NCI-H524 (cell line): Measurements from ENCODE around the gene ARHGAP10.
A peak's percentile ranks its signal among the peaks of the same experiment; 100 is the strongest.
"Not testable (repeated sequence)": the region's sequence is repeated elsewhere in the genome, so short reads cannot be mapped to it uniquely, and the experiment has no call there.

Experiments used
- DNase-seq, 2 experiments: peaks; one replicate each; lab custom pipeline; 2025; lab: John Stamatoyannopoulos, UW

ARHGAP10 gene

DNA sequence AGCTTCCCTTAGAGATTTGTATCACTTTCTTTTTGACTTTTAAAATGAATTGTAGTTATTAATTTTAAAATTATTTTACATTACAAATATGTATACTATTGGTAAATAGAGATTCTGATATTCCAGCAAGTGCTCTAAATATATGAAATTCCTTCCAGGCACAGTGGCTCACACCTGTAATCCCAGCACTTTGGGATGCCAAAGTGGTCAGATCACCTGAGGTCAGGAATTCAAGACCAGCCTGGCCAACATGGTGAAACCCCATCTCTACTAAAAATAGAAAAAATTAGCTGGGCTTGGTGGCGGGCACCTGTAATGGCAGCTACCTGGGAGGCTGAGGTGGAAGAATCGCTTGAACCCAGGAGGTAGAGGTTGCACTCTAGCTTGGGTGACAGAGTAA lies 180.2 kb downstream of the ARHGAP10 start:
- DNase-seq = not testable (repeated sequence)

DNA sequence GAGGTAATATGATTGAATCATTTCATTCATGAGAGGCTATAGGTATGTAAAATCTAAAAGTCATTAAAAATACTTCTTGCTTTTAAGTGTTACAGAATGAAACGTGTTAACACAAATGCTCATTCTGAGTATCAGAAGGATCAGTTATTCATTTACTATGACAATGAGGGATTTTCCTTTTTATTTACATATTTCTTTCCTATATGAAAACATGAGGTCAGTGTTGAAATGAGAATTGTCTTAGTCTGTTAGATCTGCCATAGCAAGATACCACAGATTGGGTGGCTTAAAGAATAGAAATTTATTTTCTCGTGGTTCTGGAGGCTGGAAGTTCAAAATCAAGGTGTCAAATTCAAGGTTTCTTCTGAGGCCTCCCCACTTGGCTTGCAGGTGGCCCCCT lies 181.2 kb downstream of the ARHGAP10 start:
- no peak for DNase-seq

DNA sequence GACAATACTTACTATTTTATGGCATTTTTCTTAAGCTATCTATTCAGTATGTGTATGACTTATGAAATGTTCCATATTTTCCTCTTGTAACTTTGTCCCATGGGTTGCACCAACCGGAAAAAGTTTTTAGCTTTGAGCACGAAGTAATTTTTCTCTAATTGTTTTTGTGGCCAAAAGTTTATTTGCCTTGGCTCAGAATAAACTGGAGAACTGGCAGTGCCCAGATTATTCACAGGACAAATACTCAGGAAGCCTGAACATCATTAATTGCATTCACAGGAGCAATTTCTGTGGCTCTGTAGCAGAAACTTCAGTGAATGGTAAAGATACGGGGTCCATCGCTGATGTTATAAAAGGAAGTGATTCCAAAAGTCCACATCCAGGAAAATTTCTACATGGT lies 184.5 kb downstream of the ARHGAP10 start:
- no peak for DNase-seq

DNA sequence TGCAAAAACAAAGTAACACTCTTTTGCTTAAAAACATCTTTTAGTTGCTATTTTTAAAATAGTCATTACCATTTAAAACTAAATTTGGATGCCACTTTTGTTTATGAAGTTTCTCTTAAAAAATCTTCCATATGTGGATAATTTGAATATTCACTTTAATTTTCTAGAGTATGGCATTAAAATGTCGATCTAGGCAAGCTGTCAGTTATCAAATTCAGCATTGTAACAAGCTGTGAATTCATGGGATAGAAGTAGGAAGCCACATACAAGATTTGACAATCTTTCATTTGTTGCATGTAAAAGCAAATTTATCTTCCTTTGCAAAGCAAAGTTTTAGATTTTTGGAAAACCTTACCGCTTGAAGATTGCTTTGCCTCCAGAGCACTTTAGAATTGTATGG lies 191.5 kb downstream of the ARHGAP10 start:
- no peak for DNase-seq

DNA sequence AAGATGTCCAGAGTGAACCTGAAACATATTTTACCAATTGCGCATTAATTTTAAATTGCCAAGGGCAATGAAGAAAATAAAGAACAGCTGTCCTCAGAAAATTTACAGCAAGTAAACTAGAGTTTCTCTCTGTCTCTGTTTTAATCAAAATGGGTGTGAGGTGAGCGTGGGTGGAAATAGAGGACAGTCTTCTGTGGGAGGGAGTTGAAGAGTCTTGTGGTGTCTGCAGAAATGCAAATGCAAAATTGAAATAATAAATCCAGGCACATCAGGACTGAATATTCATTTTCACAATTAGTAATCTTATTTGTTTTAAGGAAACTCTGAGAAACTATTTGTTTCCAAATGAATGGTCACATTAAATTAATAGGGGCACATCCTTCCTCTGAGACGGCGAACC lies 192.0 kb downstream of the ARHGAP10 start:
- no peak for DNase-seq

DNA sequence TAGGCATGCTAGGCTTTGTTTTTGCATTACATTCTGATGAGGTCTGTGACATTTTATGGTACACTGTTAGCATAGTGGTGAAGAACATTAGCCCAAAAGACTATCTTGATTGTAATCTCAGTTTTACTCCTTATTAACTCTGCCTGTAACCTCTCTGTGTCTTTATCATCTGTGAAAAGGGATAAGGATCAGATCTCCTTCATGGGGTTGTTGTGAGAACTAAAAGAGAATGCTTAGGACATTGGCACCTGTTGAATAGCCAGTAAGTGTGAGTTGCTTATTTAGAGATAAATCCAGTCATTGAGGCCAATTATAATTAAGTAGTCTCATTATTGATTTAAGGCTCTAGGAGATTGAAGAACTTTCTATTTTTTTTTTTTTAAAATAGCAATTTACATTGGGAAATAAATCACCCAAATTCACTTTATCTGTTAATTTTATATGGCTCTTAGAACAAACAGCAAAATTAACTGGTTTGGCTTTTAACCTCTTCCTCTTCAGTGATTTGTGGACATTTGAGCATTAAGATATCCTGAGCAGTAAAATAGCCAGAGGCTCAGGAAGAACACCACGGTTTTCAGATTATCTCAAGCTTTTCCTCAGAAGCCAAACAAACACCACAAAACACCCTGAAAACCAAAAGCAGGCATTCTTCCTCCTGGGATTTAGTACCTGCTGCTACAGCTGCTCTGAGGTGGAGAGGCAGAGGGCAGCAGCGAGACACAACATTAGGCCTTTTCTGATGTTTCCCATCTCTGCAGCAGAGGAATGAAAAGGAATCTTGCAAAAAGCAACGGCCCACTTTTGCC lies 192.9 kb downstream of the ARHGAP10 start:
- DNase-seq = peak in 1 of 2 experiments; percentile 38

DNA sequence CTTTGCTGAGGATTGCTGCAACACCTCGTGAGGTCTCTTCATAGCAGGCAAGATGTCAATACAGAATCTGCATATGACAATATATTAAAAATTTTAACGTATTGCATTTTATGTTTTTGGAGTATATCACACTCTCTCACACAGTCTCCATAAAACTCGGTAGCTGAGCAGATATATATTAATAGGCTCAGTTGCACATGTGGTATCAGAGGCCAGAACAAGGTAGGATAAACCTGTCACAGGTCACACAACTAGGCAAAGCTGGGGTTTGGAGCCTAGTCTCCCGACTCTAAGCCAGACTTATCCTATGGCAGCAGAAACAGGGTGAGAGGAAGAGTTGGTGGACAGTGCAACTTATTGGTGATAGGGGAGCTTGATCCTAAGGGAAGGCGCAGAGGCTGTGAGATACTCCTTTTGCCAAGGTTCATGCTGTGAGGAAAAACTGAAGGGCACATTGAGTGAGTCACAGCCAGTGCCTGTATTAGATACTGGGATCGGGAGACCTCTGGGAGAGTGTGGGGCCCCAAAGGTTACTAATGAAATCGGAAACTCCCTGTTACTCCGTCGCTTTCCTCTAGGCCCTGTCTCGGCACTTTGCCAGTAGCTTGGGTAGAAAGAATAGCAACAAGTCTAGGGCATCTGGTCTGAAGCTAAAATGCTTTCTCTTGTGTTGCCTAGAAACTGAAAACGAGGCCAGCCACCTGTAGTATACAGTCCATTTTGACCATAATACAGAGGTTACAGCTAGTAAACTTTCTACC lies 195.7 kb downstream of the ARHGAP10 start:
- no peak for DNase-seq

DNA sequence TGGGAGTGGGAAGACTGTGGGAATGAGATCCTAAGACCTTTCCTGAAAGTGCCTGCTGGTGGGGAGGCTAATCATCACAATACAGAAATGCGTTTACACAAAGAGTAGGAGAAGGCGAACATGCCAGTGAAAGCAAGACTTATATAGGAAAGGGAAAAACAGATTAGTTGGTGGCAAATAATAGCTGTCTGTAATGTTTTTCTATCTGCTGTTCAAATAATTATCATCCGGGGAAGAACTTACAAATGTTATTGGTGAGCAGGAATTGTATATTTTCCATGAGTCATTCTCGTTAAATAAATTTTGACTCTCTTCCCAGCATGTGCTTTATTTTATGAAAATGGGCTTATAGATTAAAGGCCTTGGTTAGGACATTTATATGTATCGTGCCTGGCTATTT lies 196.5 kb downstream of the ARHGAP10 start:
- DNase-seq = no peak

DNA sequence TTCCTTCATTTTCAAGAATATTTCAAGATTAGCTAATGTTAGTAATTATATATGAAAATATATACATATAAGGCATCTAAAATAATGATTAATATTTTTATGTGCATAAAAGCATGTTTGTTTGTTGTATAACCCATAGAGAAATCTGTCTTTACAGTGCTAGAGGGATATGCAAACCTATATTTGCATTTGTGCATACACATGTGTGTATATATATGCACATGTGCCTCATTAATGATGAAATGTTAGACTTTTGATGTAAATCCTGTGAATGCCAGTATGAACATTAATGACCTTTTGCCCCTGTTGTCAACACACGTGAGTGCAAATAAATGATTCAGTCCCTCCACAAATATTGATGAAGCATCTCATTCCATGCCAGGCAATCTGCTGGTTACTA lies 197.9 kb downstream of the ARHGAP10 start:
- DNase-seq = no peak

DNA sequence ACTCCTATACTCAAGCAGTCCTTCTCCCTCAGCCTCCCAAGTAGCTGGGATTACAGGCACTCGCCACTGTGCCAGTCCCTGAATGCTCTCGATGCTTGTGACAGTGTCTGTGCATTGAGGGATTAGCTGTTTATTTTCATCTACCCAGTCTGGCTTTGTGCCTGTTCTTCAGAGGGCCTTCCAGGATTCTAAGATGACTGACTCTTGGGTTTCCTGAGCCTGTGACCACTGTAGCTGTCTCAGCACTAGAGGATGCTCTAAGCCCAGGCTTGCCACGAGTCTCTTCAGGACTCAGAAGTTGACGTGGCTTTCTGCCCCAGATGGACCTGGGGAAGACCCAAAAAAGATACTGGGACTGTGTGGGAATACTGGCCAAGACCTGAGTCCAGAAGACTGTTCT lies 201.4 kb downstream of the ARHGAP10 start:
- DNase-seq = no peak

DNA sequence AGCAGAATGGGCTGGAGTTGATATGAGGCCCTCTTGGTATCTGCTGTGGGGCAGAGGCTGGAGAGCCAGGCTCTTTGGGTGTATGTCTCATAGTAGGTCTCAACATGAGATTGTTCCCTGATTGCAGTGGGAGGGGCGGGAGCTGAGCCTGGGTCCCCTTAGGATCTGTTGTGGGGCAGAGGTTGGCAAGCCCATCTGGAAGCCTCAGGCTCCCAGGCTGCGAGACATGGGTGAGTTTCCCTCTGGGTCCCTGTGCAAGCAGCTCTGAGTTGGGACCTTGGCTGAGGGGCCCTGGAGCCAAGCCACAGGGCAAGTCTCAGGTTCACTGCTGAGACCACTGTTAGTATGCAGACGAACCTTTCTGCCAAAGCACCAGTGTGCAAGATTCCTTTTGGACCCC lies 201.9 kb downstream of the ARHGAP10 start:
- no peak for DNase-seq

DNA sequence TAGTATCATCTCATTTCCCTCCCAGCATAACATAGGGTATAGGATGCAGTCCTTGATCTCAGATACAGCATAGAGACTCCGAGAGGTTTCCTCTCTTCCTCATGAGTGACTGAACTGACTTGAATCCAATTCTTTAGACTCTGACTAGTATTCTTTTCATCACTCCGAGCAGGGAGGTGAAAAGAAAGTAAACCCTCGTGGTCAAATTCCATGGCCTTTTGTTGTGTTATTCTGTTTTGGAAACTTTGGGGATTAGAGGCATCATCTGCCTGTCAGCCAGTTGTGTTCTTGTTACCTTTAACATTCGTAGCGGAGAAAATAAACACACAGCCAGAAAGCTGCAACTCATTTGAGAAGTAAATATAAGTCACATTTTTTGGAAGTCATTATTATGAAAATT lies 206.6 kb downstream of the ARHGAP10 start:
- no peak for DNase-seq

DNA sequence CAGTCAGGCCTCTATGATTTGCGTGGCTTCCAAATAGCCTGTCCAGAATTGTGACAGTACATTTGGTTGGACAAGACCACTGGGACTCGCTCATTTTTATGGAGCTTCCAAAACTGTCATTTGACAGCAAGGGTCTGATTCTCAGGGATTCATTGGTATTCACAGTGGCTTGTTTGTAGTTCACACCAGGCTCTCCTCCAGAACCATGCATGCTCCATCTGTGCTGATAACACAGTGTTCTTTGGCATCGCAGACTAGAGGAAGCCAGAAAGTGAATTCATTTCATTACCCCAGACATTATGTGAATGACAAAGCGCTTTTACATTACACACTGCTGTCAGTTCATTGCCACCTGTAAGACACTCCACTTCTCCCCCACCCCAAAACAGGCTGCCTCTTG lies 208.3 kb downstream of the ARHGAP10 start:
- no peak for DNase-seq

DNA sequence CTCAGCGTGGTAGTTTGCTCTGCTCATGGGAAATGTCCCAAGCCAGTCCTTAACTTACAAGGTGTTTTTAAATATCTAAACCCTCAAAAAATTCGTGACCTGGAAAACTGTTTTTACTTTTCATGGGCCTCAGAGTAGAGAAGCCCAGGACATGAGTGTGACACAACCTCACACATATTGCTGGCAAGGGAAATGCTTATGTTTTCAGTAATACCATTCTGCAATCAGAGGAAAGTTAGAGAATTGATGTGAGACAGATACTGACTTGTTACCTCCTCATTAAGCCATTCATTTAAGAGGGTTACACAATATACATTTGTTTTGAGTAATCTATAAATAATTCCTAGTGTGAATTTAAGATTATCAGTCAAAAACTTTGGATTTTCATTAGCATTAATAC lies 209.5 kb downstream of the ARHGAP10 start:
- no peak for DNase-seq

DNA sequence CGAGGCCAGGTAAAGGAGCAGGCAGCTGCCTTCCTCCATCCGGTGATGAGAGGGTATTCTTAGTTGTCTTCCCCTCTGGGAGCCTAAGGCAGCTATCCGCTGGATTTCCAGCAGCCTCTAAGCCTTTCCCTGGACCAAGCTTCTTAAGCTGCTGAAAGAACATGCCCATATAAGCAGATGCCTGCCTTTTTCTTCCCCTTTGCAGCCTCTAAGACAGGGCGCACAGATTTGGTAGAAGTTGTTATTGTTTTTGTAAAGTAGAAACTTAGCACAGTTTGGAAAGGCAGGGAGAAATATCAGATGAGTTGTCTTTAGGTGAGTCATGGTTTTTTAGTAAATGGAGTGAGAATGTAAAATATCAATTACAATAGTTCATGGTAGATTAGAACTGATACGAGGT lies 210.8 kb downstream of the ARHGAP10 start:
- DNase-seq = no peak

DNA sequence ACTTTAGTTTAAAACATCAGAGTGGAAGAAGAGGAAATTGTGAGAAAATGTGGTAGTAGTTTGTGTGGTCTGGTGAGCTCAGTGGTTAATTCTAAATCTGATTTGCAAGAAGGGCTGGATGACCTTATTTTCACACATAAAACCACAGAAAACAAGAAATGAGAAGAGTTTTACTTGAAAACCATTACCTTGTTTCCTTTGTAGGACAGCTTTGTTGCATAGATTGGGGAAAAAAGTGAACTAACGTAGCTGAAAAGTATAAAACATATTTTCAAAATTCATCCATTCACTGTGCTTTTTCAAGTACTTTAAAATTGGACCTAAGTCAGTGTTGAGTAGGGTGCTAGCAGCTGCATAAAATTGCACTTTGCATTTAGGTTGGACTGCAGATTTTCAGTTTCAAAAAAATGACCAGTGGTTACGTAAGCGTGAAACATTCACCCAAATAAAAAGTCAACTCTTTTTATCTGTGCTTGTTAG lies 211.3 kb downstream of the ARHGAP10 start:
- DNase-seq = no peak

DNA sequence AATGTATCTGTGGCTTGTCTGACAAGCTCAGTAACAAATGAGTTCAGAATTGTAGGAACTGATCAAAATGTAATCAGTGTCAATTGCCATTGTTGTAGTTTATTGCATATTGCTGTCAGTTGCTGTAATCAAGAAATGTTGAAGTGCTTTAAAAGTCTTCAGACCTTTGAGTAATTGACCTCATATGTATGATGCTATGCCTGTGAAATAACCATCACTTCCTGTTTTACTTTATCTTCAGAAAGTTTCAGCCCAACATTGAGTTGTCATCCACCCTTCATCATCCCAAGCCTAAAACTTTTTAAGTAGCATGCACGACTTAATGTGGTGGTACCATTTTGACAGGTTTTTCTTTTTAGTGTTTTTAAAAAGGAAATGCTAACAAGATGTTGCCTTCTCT lies 212.4 kb downstream of the ARHGAP10 start:
- DNase-seq = no peak

DNA sequence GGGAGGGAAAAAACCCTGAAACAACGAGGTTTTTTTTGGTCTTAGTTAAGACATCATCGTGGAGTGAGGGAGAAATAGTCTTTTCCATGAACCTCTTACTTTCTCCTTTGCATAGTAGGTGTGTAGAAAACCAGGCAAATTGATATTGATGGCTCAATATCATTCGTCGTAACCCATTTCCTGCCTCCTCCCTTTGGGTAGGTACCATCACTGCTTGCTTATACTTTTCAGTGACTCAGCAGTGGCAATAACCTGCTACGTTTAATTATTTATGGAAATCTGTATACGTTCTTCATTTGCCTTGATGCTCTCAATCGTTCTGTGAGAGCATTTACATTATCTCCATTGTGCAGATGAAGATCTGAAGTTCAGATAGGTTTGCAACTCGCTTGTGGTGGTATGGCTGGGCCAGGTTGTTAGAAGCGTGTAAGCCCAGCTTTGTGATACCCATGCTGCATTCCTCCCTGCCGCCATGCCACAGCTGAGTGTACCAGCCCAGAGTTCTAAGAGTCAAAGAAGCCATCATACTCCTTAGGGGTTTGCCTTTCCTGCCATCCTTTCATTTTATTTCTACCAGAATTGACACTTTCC lies 212.9 kb downstream of the ARHGAP10 start:
- DNase-seq = no peak

DNA sequence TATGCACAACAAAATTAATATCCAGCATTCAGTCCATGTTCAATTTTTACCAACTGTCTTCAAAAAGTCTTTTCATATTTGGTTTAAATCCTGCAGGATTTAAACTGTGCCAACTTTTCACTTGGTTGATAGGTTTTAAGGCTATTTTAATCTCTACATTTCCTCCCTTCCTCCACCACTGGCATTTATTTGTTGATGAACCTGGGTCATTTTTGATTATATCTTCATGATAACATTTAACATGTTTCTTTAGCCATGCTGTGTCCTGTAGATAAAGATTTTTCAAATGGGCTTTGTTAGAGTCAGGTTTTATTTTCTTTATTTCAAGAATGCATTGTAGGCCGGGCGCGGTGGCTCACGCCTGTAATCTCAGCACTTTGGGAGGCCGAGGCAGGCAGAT lies 216.4 kb downstream of the ARHGAP10 start:
- DNase-seq = no peak

DNA sequence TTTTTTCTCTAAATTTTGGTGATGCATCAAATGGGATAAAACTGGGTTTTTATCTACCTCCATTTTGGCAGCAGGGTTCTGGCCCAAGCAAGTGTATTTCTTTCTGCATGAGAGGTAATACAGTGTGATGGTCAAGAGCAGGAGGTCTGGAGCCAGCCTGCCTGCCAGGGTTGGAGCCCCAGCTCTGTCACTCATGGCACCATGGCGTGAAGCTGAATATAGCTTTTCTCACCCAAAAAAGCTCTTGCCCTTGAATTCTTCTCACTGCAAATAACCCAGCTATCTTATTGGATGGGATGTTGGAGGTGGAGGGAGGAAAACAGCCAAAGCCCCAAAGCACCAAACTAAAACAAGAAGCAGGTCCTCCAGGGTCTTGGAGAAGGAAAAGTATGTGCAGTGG lies 218.4 kb downstream of the ARHGAP10 start:
- DNase-seq = no peak

DNA sequence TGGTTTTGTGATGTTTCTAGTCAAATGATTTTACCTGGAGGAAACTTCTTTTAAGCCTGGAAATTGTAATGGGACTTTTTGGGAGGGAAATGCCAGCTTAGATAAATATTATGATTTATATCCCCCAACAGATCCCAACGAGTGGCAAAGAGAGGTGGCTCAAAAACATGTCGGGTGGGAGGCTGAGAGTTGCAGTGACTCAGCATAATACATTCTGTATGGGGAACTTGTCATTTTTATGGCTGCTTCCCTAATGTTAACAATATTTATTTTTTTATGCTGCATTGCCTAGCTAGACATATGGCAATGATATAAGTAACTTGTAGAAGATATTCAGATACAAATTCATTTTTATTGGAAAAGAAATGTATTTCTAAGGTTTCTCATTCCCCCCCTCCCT lies 219.0 kb downstream of the ARHGAP10 start:
- DNase-seq = no peak

DNA sequence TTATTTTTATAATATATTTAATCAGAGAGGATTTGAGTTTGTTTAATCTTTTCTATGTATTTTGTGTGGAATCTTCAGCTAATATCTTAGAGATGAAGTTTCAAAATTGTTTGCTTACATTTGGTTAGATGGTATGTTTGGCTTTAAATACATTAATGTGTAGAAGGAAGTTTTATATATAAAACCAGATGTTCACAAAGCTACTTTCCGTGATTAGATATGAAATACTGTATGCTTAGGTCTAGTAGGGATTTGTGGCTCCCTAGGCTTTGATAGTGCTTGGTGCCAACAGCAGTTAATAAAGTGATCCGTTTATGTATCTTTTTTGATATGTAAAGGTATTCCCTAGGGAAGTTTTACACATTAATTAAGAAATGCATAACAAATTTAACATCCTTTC lies 223.0 kb downstream of the ARHGAP10 start:
- no peak for DNase-seq
